22Rv1 (cell line): ENCODE results near the gene CCSER1.

Experiments
- H3K27ac ChIP-seq: fragments of 450-650 bp; 2 replicates; pipeline ENCODE4 v1.5.1; 2017
- CTCF ChIP-seq: fragments of 450-650 bp; IDR thresholded peaks from 2 replicates; pipeline ENCODE4 v1.5.1; 2017; ENCODE audit warnings: mild to moderate bottlenecking
- ZFX ChIP-seq: fragments of 450-650 bp; IDR thresholded peaks from 2 replicates; pipeline ENCODE4 v1.6.1; 2017; ENCODE audit warnings: antibody characterized with exemption, borderline replicate concordance

Gene CCSER1

GRCh38 chr4:90498175-90498574 is 371.0 kb downstream of the CCSER1 start:
- TF ChIP-seq ZFX (no peak), CTCF (no peak)
- peak overlapping the region; percentile 2; the same call in 1 of the 2 replicates for H3K27ac ChIP-seq

- TF ChIP-seq CTCF (no peak), ZFX (no peak)
Observed at GRCh38 chr4:90503677-90504076, 376.5 kb downstream of the CCSER1 start.

GRCh38 chr4:90515191-90515590 is 388.0 kb downstream of the CCSER1 start:
- no peak overlapping the region for H3K27ac ChIP-seq
- TF ChIP-seq ZFX, result no peak
- TF ChIP-seq CTCF, result no peak

More at GRCh38 chr4:90503677-90504076, 376.5 kb downstream of the CCSER1 start:
- no peak overlapping the region for H3K27ac ChIP-seq

GRCh38 chr4:90528551-90528950 is 401.4 kb downstream of the CCSER1 start:
- no peak for TF ChIP-seq CTCF
- TF ChIP-seq ZFX, result no peak

GRCh38 chr4:90536408-90536807 is 409.2 kb downstream of the CCSER1 start:
- H3K27ac ChIP-seq, result peak overlapping the region; percentile 79
- no peak for TF ChIP-seq ZFX
- TF ChIP-seq CTCF, result no peak

More at GRCh38 chr4:90528551-90528950, 401.4 kb downstream of the CCSER1 start:
- no peak overlapping the region for H3K27ac ChIP-seq

GRCh38 chr4:90537491-90537890 is 410.3 kb downstream of the CCSER1 start:
- TF ChIP-seq CTCF (no peak), ZFX (no peak)
- H3K27ac ChIP-seq, result peak overlapping the region; percentile 79

- TF ChIP-seq CTCF, result no peak
- no peak for TF ChIP-seq ZFX
- no peak overlapping the region for H3K27ac ChIP-seq
Observed at GRCh38 chr4:90540536-90540935, 413.3 kb downstream of the CCSER1 start.
